Hepatocyte (in vitro differentiated cells): Measurements from ENCODE around the gene ZNF157. TPM values are rescaled to one million over a fixed set of nuclear protein-coding genes. Genes with fewer than 3 reads are reported as not detected.
"Not testable (repeated sequence)": the region's sequence is repeated elsewhere in the genome, so short reads cannot be mapped to it uniquely, and the experiment has no call there.

Experiments used
- DNase-seq: peaks from one replicate; pipeline ENCODE4 v3.0.0-alpha.2; 2016; ENCODE audit warnings: low spot score
- H2AFZ ChIP-seq: fragments of 200-600 bp; sonication (generic); 2 replicates; pipeline ENCODE4 v1.6.0; 2016; ENCODE audit warnings: antibody characterized with exemption, mild to moderate bottlenecking
- H3K27ac ChIP-seq: fragments of 200-600 bp; sonication (generic); 2 replicates; pipeline ENCODE4 v1.5.1; 2016; ENCODE audit warnings: mild to moderate bottlenecking
- H3K27me3 ChIP-seq: fragments of 200-600 bp; sonication (generic); 2 replicates; pipeline ENCODE4 v1.6.1; 2016
- H3K36me3 ChIP-seq: fragments of 200-600 bp; sonication (generic); replicated peaks from 2 replicates; pipeline ENCODE4 v1.5.1; 2016; ENCODE audit warnings: low read depth; ENCODE audit not compliant: insufficient read depth
- H3K4me1 ChIP-seq: fragments of 200-600 bp; sonication (generic); 2 replicates; pipeline ENCODE4 v1.5.1; 2016; ENCODE audit warnings: mild to moderate bottlenecking, moderate library complexity; ENCODE audit not compliant: insufficient read depth
- H3K4me2 ChIP-seq: fragments of 200-600 bp; sonication (generic); 2 replicates; pipeline ENCODE4 v1.6.0; 2016
- H3K4me3 ChIP-seq: fragments of 200-600 bp; sonication (generic); 2 replicates; pipeline ENCODE4 v1.5.1; 2016; ENCODE audit warnings: mild to moderate bottlenecking
- H3K79me2 ChIP-seq: fragments of 200-600 bp; sonication (generic); 2 replicates; pipeline ENCODE4 v1.6.0; 2017; ENCODE audit warnings: mild to moderate bottlenecking
- H3K9me2 ChIP-seq: fragments of 200-600 bp; sonication (generic); replicated peaks from 2 replicates; pipeline ENCODE4 v1.6.0; 2017; ENCODE audit warnings: mild to moderate bottlenecking; ENCODE audit not compliant: insufficient read depth
- H3K9me3 ChIP-seq: fragments of 200-600 bp; sonication (generic); 2 replicates; pipeline ENCODE4 v1.5.1; 2016; ENCODE audit warnings: low read depth, mild to moderate bottlenecking
- H4K20me1 ChIP-seq: fragments of 200-600 bp; sonication (generic); 2 replicates; pipeline ENCODE4 v1.6.0; 2016; ENCODE audit warnings: mild to moderate bottlenecking; ENCODE audit not compliant: insufficient read depth, poor library complexity, severe bottlenecking
- CTCF ChIP-seq: fragments of 200-600 bp; sonication (generic); IDR thresholded peaks from 2 replicates; pipeline ENCODE4 v1.5.1; 2016; ENCODE audit warnings: antibody characterized with exemption, mild to moderate bottlenecking; ENCODE audit not compliant: poor library complexity
- EZH2 ChIP-seq: fragments of 200-600 bp; sonication (generic); IDR thresholded peaks from 2 replicates; pipeline ENCODE4 v1.6.1; 2016; ENCODE audit warnings: antibody characterized with exemption, mild to moderate bottlenecking, borderline replicate concordance
- EZH2phosphoT487 ChIP-seq: fragments of 200-600 bp; sonication (generic); IDR thresholded peaks from one replicate; pipeline ENCODE4 v1.6.1; 2018; ENCODE audit warnings: antibody characterized with exemption, mild to moderate bottlenecking, low read depth, moderate library complexity; ENCODE audit not compliant: unreplicated experiment, severe bottlenecking
- WGBS: methylation state at CpG from one replicate; pipeline ENCODE4 v1.1.6; 2016; ENCODE audit warnings: low lambda C conversion rate; ENCODE audit errors: missing lambda C conversion rate; 5-methylcytosine and 5-hydroxymethylcytosine counted together
- polyA plus RNA-seq: library from polyadenylated mRNA; unstranded; fragments of >200 nt; fragmentation: Nextera tagmentation; extraction: Ambion mirVana; gene quantifications from 2 replicates; pipeline ENCODE4 v1.2.1, GENCODE V29; 2016
- total RNA-seq: library from RNA; depleted of rRNA; stranded (reverse); fragments of >200 nt; gene quantifications from 2 replicates; pipeline ENCODE4 v1.2.3, GENCODE V29; 2014

ZNF157 gene
- total and polyA plus RNA-seq, 2 experiments from 2014 or later = 0.33 TPM; not detected in 1

GRCh38 chrX:47327902-47328301 lies 42.5 kb upstream of the ZNF157 start:
- Histone ChIP-seq H2AFZ (no peak overlapping the region), H3K4me1 (no peaks in the 10 kb centered on the region), H3K36me3 (no peaks in the 10 kb centered on the region), H3K9me3 (no peaks in the 10 kb centered on the region), H4K20me1 (no peaks in the 10 kb centered on the region), H3K79me2 (no peaks in the 10 kb centered on the region), H3K27ac (no peak overlapping the region), H3K9me2 (no peaks in the 10 kb centered on the region), H3K4me3 (no peak overlapping the region), H3K4me2 (no peak overlapping the region), H3K27me3 (no peaks in the 10 kb centered on the region)
- DNase-seq = no peak
- WGBS = 74% methylated on average over 6 of the region's 6 CpGs
- no peak for TF ChIP-seq EZH2
- TF ChIP-seq CTCF = no peak
- TF ChIP-seq EZH2phosphoT487 = no peak

DNA sequence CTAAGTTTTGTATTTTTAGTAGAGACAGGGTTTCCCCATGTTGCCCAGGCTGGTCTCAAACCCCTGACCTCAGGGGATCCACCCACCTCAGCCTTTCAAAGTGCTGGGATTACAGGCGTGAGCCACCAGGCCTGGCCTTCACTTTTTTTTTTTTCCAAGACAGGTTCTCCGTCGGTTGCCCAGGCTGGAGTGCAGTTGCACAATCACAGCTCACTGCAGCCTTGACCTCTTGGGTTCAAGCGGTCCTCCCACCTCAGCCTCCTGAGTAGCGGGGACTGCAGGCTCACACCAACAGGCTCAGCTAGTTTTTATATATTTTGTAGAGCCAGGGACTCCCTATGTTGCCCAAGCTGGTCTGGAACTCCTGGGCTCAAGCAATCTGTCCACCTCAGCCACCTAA lies 37.6 kb upstream of the ZNF157 start:
- not testable (repeated sequence) for H3K79me2 ChIP-seq, DNase-seq
- 74% methylated on average over 5 of the region's 5 CpGs for WGBS

DNA sequence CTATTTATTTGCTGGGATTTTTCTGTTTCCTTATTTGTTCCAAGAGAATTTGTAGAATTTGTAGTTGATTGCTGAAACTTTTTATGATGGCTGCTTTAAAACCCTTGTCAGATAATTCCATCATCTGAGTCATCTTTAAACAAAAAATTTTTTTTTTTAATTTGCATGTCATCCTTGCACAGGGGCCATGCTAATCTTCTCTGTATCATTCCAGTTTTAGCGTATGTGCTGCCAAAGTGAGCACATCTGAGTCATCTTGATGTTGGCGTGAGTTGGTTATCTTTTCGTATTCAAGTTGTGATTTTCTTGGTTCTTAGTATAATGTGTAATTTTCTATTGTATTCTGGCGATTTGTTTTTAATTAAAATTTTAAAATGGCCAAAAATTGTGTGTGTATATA lies 18.7 kb upstream of the ZNF157 start:
- Histone ChIP-seq H3K79me2 (no peaks in the 10 kb centered on the region), H3K27me3 (no peaks in the 10 kb centered on the region), H3K9me2 (no peaks in the 10 kb centered on the region), H3K4me1 (no peaks in the 10 kb centered on the region), H3K4me3 (no peak overlapping the region), H3K27ac (no peak overlapping the region), H2AFZ (no peak overlapping the region), H3K9me3 (no peaks in the 10 kb centered on the region), H3K4me2 (no peak overlapping the region), H4K20me1 (no peaks in the 10 kb centered on the region), H3K36me3 (no peaks in the 10 kb centered on the region)
- no peak for DNase-seq
- 72% methylated on average over 4 of the region's 4 CpGs for WGBS
- TF ChIP-seq EZH2phosphoT487 = no peak
- TF ChIP-seq EZH2 = no peak
- no peak for TF ChIP-seq CTCF

More for the DNA sequence above, 37.6 kb upstream of the ZNF157 start:
- H3K27me3 ChIP-seq, H3K4me2 ChIP-seq, H4K20me1 ChIP-seq, H3K4me3 ChIP-seq, H3K27ac ChIP-seq, H3K4me1 ChIP-seq, H3K9me3 ChIP-seq, H3K36me3 ChIP-seq, H2AFZ ChIP-seq, H3K9me2 ChIP-seq: not testable (repeated sequence)

DNA sequence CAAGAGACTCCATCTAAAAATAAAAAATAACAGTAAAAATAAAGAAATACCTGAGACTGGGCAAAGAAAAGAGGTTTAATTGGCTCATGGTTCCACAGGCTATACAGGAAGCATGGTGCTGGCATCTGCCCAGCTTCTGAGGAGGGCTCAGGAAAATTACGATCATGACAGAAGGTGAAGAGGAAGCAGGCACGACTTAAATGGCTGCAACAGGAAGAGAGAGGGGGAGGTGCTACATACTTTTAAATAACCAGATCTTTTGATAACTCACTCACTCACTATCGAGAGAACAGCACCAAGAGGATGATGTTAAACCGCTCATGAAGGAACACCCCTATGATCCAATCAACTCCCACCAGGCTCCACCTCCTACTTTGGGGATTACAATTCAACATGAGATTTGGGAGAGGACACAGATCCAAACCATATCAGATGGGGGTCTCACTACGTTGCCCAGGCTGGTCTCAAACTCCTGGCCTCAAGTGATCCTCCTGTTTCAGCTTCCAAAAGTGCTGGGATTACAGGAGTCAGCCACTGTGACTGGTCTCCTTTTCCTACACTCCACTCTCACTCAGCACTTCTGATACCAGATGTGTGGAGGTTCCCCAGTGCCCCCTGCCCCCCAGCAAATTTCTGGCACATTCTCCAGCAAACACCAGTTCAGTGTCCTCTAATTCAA lies 11.9 kb upstream of the ZNF157 start:
- H4K20me1 ChIP-seq = no peaks in the 10 kb centered on the region
- no peaks in the 10 kb centered on the region for H3K79me2 ChIP-seq
- WGBS = 69% methylated on average over 5 of the region's 5 CpGs
- no peaks in the 10 kb centered on the region for H3K27me3 ChIP-seq
- TF ChIP-seq CTCF (no peak), EZH2 (no peak), EZH2phosphoT487 (no peak)
- H2AFZ ChIP-seq = no peak overlapping the region
- no peaks in the 10 kb centered on the region for H3K9me2 ChIP-seq
- DNase-seq = no peak
- H3K36me3 ChIP-seq = no peaks in the 10 kb centered on the region
- no peak overlapping the region for H3K4me2 ChIP-seq
- no peaks in the 10 kb centered on the region for H3K4me1 ChIP-seq
- H3K9me3 ChIP-seq = no peaks in the 10 kb centered on the region
- H3K4me3 ChIP-seq = no peak overlapping the region
- no peak overlapping the region for H3K27ac ChIP-seq
